ENCODE data around the gene FHL2.

DNA sequence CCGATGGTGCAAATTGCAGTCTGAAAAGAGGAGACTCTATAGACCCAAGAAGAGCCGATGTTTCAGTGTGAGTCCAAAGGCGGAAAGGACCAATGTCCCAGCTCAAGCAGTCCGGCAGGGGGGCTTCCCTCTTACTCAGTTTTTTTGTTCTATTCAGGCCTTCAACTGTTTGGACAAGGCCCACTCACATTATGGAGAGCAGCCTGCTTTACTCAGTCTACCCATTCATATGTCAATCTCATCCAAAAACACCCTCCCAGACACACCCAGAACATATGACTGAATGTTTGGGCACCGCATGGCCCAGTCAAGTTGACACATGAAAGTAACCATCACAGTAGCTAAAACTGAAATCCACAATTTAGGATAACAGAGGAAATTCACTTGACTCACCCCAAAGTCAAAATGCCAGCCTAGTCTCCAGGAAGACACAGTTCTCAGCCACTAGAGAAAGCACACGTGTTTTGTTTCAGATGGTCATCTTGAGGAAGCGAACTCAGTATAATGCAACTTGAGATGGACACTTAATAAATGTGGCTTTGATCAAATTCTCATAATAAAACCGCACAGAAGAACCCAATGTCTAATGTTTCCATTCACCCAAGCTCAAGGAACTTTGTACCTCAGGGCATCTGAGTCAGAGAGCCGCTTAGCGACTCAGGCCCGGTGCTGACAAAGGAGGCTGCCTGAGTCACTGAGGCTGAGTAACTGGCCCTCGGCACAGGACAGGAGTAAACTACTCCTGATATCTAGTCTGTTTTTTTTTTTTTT lies 2.4 kb downstream of the FHL2 start:
- TF ChIP-seq, protein P1, sequence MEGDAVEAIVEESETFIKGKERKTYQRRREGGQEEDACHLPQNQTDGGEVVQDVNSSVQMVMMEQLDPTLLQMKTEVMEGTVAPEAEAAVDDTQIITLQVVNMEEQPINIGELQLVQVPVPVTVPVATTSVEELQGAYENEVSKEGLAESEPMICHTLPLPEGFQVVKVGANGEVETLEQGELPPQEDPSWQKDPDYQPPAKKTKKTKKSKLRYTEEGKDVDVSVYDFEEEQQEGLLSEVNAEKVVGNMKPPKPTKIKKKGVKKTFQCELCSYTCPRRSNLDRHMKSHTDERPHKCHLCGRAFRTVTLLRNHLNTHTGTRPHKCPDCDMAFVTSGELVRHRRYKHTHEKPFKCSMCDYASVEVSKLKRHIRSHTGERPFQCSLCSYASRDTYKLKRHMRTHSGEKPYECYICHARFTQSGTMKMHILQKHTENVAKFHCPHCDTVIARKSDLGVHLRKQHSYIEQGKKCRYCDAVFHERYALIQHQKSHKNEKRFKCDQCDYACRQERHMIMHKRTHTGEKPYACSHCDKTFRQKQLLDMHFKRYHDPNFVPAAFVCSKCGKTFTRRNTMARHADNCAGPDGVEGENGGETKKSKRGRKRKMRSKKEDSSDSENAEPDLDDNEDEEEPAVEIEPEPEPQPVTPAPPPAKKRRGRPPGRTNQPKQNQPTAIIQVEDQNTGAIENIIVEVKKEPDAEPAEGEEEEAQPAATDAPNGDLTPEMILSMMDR (IDR thresholded peaks at IDR 0.05): no peak
- no peak for TF ChIP-seq POLR2A (IDR thresholded peaks at IDR 0.05)

Data from thyroid gland (tissue), 4 donors.